ENCODE results near the gene RDX.

RDX gene

DNA sequence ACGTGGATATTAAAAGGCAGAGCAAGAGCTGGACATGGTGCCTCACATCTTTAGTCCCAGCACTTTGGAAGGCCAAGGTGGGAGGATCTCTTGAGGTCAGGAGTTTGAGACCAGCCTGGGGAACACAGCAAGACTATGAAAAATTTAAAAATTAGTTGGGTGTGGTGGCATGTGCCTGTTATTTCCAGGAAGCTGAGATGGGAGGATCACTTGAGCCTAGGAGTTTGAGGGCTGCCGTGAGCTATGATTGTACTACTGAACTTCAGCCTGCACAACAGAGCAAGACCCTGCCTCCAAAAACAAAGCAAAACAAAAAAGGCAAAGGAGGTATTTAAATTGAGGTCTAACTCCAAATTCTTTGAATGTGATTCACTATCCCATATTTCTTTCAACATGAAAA is 23.5 kb downstream of the RDX start:
- Histone ChIP-seq H3K18ac (ENCODE audit: low read length) (no peak overlapping the region), H2AK5ac (ENCODE audit: low read length) (no peak overlapping the region), H3K4me3 (ENCODE audit: low read depth, low read length) (no peak overlapping the region), H3K36me3 (ENCODE audit: control insufficient read depth in 1 of 2, insufficient read depth in 2 of 2, low read length in 2 of 2) (peaks cover 15 to 24% of the 10 kb centered on the region in 2 experiments), H3K27ac (ENCODE audit: low read depth, low read length) (no peak overlapping the region), H2BK12ac (ENCODE audit: low read length) (no peak overlapping the region), H3K4me1 (ENCODE audit: control insufficient read depth in 1 of 2, insufficient read depth in 2 of 2, low read length in 2 of 2) (peaks cover 0 to 5% of the 10 kb centered on the region in 2 experiments), H2BK5ac (ENCODE audit: low read depth, low read length, poor library complexity) (no peak overlapping the region), H3K79me1 (ENCODE audit: low read length) (no peaks in the 10 kb centered on the region), H4K8ac (ENCODE audit: low read depth, low read length) (no peak overlapping the region), H2AFZ (ENCODE audit: insufficient read depth, low read length, poor library complexity) (no peak overlapping the region), H3K9me3 (ENCODE audit: insufficient read depth, low read depth, low read length) (no peaks in the 10 kb centered on the region), H3K9ac (ENCODE audit: low read length) (no peak overlapping the region), H2BK120ac (ENCODE audit: insufficient read depth, low read length, poor library complexity) (no peak overlapping the region), H3K79me2 (ENCODE audit: control insufficient read depth, insufficient read depth, low read length, poor library complexity) (peaks cover 6% of the 10 kb centered on the region), H3K23ac (ENCODE audit: low read length) (no peak overlapping the region), H3K27me3 (ENCODE audit: insufficient read depth, low read length) (no peaks in the 10 kb centered on the region), H3K4ac (ENCODE audit: low read depth, low read length) (peak overlapping the region; percentile 83), H3K14ac (ENCODE audit: low read length) (no peak overlapping the region), H4K91ac (ENCODE audit: low read depth, low read length) (no peak overlapping the region), H4K12ac (ENCODE audit: low read depth, low read length) (no peak overlapping the region), H3K4me2 (ENCODE audit: low read length) (no peak overlapping the region)
- WGBS (ENCODE audit: extremely low coverage, insufficient coverage, insufficient read length), result no CpG with 5 or more reads among the region's 2 CpGs
- DNase-seq, result no peak

DNA sequence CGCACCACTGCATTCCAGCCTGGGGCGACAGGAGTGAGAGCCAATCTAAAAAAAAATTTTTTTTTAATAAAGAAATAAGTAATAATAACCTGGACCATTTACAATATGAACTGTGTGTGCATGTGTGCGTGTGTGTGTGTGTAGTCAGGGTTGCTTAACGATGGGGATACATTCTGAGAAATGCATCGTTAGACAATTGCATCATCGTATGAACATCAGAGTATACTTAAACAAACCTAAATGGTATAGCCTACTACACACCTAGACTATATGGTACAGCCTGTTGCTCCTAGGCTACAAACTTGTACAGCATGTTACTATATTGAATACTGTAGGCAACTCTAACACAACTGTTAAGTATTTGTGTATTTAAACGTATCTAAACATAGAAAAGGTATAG is 26.4 kb downstream of the RDX start:
- Histone ChIP-seq H3K36me3 (ENCODE audit: control insufficient read depth in 1 of 2, insufficient read depth in 2 of 2, low read length in 2 of 2) (peaks cover 19 to 30% of the 10 kb centered on the region in 2 experiments), H3K9ac (ENCODE audit: low read length) (no peak overlapping the region), H4K91ac (ENCODE audit: low read depth, low read length) (no peak overlapping the region), H4K8ac (ENCODE audit: low read depth, low read length) (no peak overlapping the region), H3K4me1 (ENCODE audit: control insufficient read depth in 1 of 2, insufficient read depth in 2 of 2, low read length in 2 of 2) (peaks cover 0 to 5% of the 10 kb centered on the region in 2 experiments), H3K9me3 (ENCODE audit: insufficient read depth, low read depth, low read length) (no peaks in the 10 kb centered on the region), H2AFZ (ENCODE audit: insufficient read depth, low read length, poor library complexity) (no peak overlapping the region), H4K12ac (ENCODE audit: low read depth, low read length) (no peak overlapping the region), H3K18ac (ENCODE audit: low read length) (no peak overlapping the region), H3K4me3 (ENCODE audit: low read depth, low read length) (no peak overlapping the region), H2BK12ac (ENCODE audit: low read length) (no peak overlapping the region), H3K27ac (ENCODE audit: low read depth, low read length) (no peak overlapping the region), H3K4me2 (ENCODE audit: low read length) (no peak overlapping the region), H3K4ac (ENCODE audit: low read depth, low read length) (no peak overlapping the region), H3K14ac (ENCODE audit: low read length) (no peak overlapping the region), H3K27me3 (ENCODE audit: insufficient read depth, low read length) (no peaks in the 10 kb centered on the region), H2BK5ac (ENCODE audit: low read depth, low read length, poor library complexity) (no peak overlapping the region), H2BK120ac (ENCODE audit: insufficient read depth, low read length, poor library complexity) (no peak overlapping the region), H3K23ac (ENCODE audit: low read length) (no peak overlapping the region), H3K79me1 (ENCODE audit: low read length) (no peaks in the 10 kb centered on the region), H3K79me2 (ENCODE audit: control insufficient read depth, insufficient read depth, low read length, poor library complexity) (peaks cover 5% of the 10 kb centered on the region), H2AK5ac (ENCODE audit: low read length) (no peak overlapping the region)
- DNase-seq, result no peak
- WGBS (ENCODE audit: extremely low coverage, insufficient coverage, insufficient read length), result no CpG with 5 or more reads among the region's 7 CpGs

DNA sequence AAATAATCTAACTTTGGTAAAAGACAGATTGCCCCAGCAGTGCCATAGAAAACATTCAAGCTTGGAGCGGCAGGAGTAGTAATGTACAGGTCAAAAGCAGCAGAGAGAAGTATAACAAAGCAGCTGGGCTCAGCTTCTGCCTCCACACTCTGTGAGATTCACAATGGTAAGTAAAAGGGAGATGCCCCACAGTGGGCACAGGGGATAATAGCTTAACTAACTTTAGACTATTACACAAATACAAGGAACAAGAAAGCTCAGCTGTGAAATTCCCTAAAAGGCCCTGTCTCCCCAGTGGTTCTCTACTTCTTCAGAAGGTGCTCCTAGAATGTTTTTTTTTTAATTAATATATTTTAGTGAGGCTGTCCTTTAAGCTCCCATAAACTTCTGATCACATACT is 28.0 kb downstream of the RDX start:
- no peak overlapping the region for H3K14ac ChIP-seq (ENCODE audit: low read length)
- peaks cover 0 to 5% of the 10 kb centered on the region in 2 experiments for H3K4me1 ChIP-seq (ENCODE audit: control insufficient read depth in 1 of 2, insufficient read depth in 2 of 2, low read length in 2 of 2)
- H3K27me3 ChIP-seq (ENCODE audit: insufficient read depth, low read length), result no peaks in the 10 kb centered on the region
- H3K4me2 ChIP-seq (ENCODE audit: low read length), result no peak overlapping the region
- no peak overlapping the region for H4K91ac ChIP-seq (ENCODE audit: low read depth, low read length)
- no peaks in the 10 kb centered on the region for H3K79me1 ChIP-seq (ENCODE audit: low read length)
- no peak overlapping the region for H3K27ac ChIP-seq (ENCODE audit: low read depth, low read length)
- no peak for DNase-seq
- no peak overlapping the region for H2BK120ac ChIP-seq (ENCODE audit: insufficient read depth, low read length, poor library complexity)
- H3K79me2 ChIP-seq (ENCODE audit: control insufficient read depth, insufficient read depth, low read length, poor library complexity), result peaks cover 5% of the 10 kb centered on the region
- H3K9me3 ChIP-seq (ENCODE audit: insufficient read depth, low read depth, low read length), result no peaks in the 10 kb centered on the region
- H2AK5ac ChIP-seq (ENCODE audit: low read length), result no peak overlapping the region
- H2AFZ ChIP-seq (ENCODE audit: insufficient read depth, low read length, poor library complexity), result no peak overlapping the region
- no peak overlapping the region for H3K18ac ChIP-seq (ENCODE audit: low read length)
- H3K9ac ChIP-seq (ENCODE audit: low read length), result no peak overlapping the region
- H4K8ac ChIP-seq (ENCODE audit: low read depth, low read length), result no peak overlapping the region
- H3K23ac ChIP-seq (ENCODE audit: low read length), result no peak overlapping the region
- H2BK5ac ChIP-seq (ENCODE audit: low read depth, low read length, poor library complexity), result no peak overlapping the region
- H2BK12ac ChIP-seq (ENCODE audit: low read length), result no peak overlapping the region
- no CpG with 5 or more reads among the region's 1 CpG for whole genome bisulfite sequencing (ENCODE audit: extremely low coverage, insufficient coverage, insufficient read length)
- no peak overlapping the region for H3K4ac ChIP-seq (ENCODE audit: low read depth, low read length)
- peaks cover 20 to 33% of the 10 kb centered on the region in 2 experiments for H3K36me3 ChIP-seq (ENCODE audit: control insufficient read depth in 1 of 2, insufficient read depth in 2 of 2, low read length in 2 of 2)
- H3K4me3 ChIP-seq (ENCODE audit: low read depth, low read length), result no peak overlapping the region
- no peak overlapping the region for H4K12ac ChIP-seq (ENCODE audit: low read depth, low read length)

DNA sequence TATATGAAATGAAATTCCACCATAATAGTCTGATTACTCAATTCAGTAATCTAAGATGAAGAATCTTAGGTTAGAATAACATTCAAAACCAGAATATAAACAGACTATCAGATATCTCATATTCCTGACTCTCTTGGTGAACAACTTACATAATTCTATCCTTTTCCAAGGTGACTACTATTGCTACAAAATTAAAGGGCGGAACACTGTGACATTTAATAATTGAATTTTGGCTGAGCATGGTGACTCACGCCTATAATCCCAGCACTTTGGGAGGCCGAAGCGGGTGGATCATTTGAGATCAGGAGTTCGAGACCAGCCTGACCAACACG is 34.4 kb downstream of the RDX start:
- Histone ChIP-seq H3K79me2 (ENCODE audit: control insufficient read depth, insufficient read depth, low read length, poor library complexity) (no peaks in the 10 kb centered on the region), H3K79me1 (ENCODE audit: low read length) (no peaks in the 10 kb centered on the region), H3K4me3 (ENCODE audit: low read depth, low read length) (no peak overlapping the region), H3K36me3 (ENCODE audit: control insufficient read depth in 1 of 2, insufficient read depth in 2 of 2, low read length in 2 of 2) (peaks cover 27 to 28% of the 10 kb centered on the region in 2 experiments), H3K9me3 (ENCODE audit: insufficient read depth, low read depth, low read length) (no peaks in the 10 kb centered on the region), H3K9ac (ENCODE audit: low read length) (no peak overlapping the region), H3K27ac (ENCODE audit: low read depth, low read length) (no peak overlapping the region), H2BK12ac (ENCODE audit: low read length) (no peak overlapping the region), H3K23ac (ENCODE audit: low read length) (no peak overlapping the region), H3K27me3 (ENCODE audit: insufficient read depth, low read length) (no peaks in the 10 kb centered on the region), H3K4me2 (ENCODE audit: low read length) (no peak overlapping the region), H4K12ac (ENCODE audit: low read depth, low read length) (no peak overlapping the region), H3K4ac (ENCODE audit: low read depth, low read length) (no peak overlapping the region), H3K4me1 (ENCODE audit: control insufficient read depth in 1 of 2, insufficient read depth in 2 of 2, low read length in 2 of 2) (no peaks in the 10 kb centered on the region), H4K91ac (ENCODE audit: low read depth, low read length) (no peak overlapping the region), H3K18ac (ENCODE audit: low read length) (no peak overlapping the region), H3K14ac (ENCODE audit: low read length) (no peak overlapping the region), H2BK120ac (ENCODE audit: insufficient read depth, low read length, poor library complexity) (no peak overlapping the region), H4K8ac (ENCODE audit: low read depth, low read length) (no peak overlapping the region), H2AFZ (ENCODE audit: insufficient read depth, low read length, poor library complexity) (no peak overlapping the region), H2AK5ac (ENCODE audit: low read length) (no peak overlapping the region), H2BK5ac (ENCODE audit: low read depth, low read length, poor library complexity) (no peak overlapping the region)
- DNase-seq, result no peak
- WGBS (ENCODE audit: extremely low coverage, insufficient coverage, insufficient read length), result no CpG with 5 or more reads among the region's 6 CpGs
